Neuronal stem cell (in vitro differentiated cells): ENCODE results near the gene COX5A. TPM values are rescaled to one million over a fixed set of nuclear protein-coding genes. Genes with fewer than 3 reads are reported as not detected.

Source experiments
- DNase-seq: peaks from one replicate; pipeline ENCODE4 v3.0.0-alpha.2; 2013; ENCODE audit warnings: low spot score
- H2AFZ ChIP-seq: one replicate; pipeline ENCODE4 v1.6.1; 2013; ENCODE audit warnings: mild to moderate bottlenecking, low read length, inconsistent platforms
- H2AK5ac ChIP-seq: 2 replicates; pipeline ENCODE4 v1.6.1; 2013; ENCODE audit warnings: low read depth, mild to moderate bottlenecking, inconsistent platforms, low read length, moderate library complexity, mixed read lengths
- H2BK120ac ChIP-seq: 2 replicates; pipeline ENCODE4 v1.6.1; 2013; ENCODE audit warnings: low read depth, mild to moderate bottlenecking, inconsistent platforms, low read length, moderate library complexity, mixed read lengths
- H2BK12ac ChIP-seq: one replicate; pipeline ENCODE4 v1.6.1; 2013; ENCODE audit warnings: low read length, inconsistent platforms
- H2BK15ac ChIP-seq: 2 replicates; pipeline ENCODE4 v1.6.1; 2013; ENCODE audit warnings: mild to moderate bottlenecking, low read length, inconsistent platforms, mixed read lengths
- H2BK5ac ChIP-seq: one replicate; pipeline ENCODE4 v1.6.1; 2013; ENCODE audit warnings: inconsistent platforms, mild to moderate bottlenecking, low read length, moderate library complexity
- H3K14ac ChIP-seq: one replicate; pipeline ENCODE4 v1.6.1; 2013; ENCODE audit warnings: low read length, inconsistent platforms
- H3K18ac ChIP-seq: 2 replicates; pipeline ENCODE4 v1.6.1; 2013; ENCODE audit warnings: low read length, inconsistent platforms
- H3K23ac ChIP-seq: 2 replicates; pipeline ENCODE4 v1.6.1; 2013; ENCODE audit warnings: low read depth, mild to moderate bottlenecking, mixed read lengths, low read length, inconsistent platforms; ENCODE audit not compliant: poor library complexity
- H3K27ac ChIP-seq: replicated peaks from 3 replicates; pipeline ENCODE4 v1.5.1; 2013; ENCODE audit warnings: low read length, inconsistent platforms
- H3K27me3 ChIP-seq, 3 experiments: 2 replicates each; pipeline ENCODE4 v1.6.1; 2013; ENCODE audit warnings: low read length in 3 of 3, mild to moderate bottlenecking in 2 of 3, inconsistent platforms in 1 of 3, low read depth in 1 of 3, mixed read lengths in 1 of 3, moderate library complexity in 1 of 3; ENCODE audit not compliant: control insufficient read depth in 3 of 3, insufficient read depth in 3 of 3
- H3K36me3 ChIP-seq, 2 donors: replicated peaks in 1 of 2; 2 replicates each; pipeline ENCODE4 v1.6.1; 2013; ENCODE audit warnings: low read length in 2 of 2; ENCODE audit not compliant: control insufficient read depth in 2 of 2, insufficient read depth in 2 of 2
- H3K4ac ChIP-seq: 2 replicates; pipeline ENCODE4 v1.6.1; 2013; ENCODE audit warnings: inconsistent platforms, mild to moderate bottlenecking, low read length, moderate library complexity
- H3K4me1 ChIP-seq, 2 donors: 1 replicate in 1 of 2; 2 replicates in 1 of 2; pipeline ENCODE4 v1.6.1; 2013; ENCODE audit warnings: low read length in 2 of 2, low read depth in 1 of 2; ENCODE audit not compliant: control insufficient read depth in 2 of 2, insufficient read depth in 1 of 2
- H3K4me2 ChIP-seq: one replicate; pipeline ENCODE4 v1.6.1; 2013; ENCODE audit warnings: mild to moderate bottlenecking, low read length, inconsistent platforms; ENCODE audit not compliant: insufficient read depth, poor library complexity, severe bottlenecking
- H3K4me3 ChIP-seq, 2 donors: 2 replicates each; pipeline ENCODE4 v1.5.1; 2013; ENCODE audit warnings: low read length in 2 of 2, mild to moderate bottlenecking in 2 of 2, inconsistent platforms in 1 of 2, moderate library complexity in 1 of 2
- H3K79me1 ChIP-seq: one replicate; pipeline ENCODE4 v1.6.1; 2013; ENCODE audit warnings: low read depth, mild to moderate bottlenecking, inconsistent platforms, low read length, moderate library complexity
- H3K9ac ChIP-seq: one replicate; pipeline ENCODE4 v1.6.1; 2013; ENCODE audit warnings: mild to moderate bottlenecking, low read depth, low read length, inconsistent platforms; ENCODE audit not compliant: poor library complexity
- H3K9me3 ChIP-seq, 2 donors: replicated peaks in 1 of 2; 2 replicates each; pipeline versions ENCODE3 to v1.6.1; 2013; ENCODE audit warnings: low read length in 2 of 2, mild to moderate bottlenecking in 2 of 2, inconsistent platforms in 1 of 2, low read depth in 1 of 2, mixed read lengths in 1 of 2, moderate library complexity in 1 of 2; ENCODE audit not compliant: control insufficient read depth in 2 of 2, insufficient read depth in 1 of 2
- H4K8ac ChIP-seq: one replicate; pipeline ENCODE4 v1.6.1; 2013; ENCODE audit warnings: low read depth, mild to moderate bottlenecking, inconsistent platforms, low read length, moderate library complexity
- H4K91ac ChIP-seq: one replicate; pipeline ENCODE4 v1.6.1; 2013; ENCODE audit warnings: low read length, low read depth, mild to moderate bottlenecking, inconsistent platforms; ENCODE audit not compliant: poor library complexity
- WGBS, 2 donors: extraction: QIAGEN DNeasy Blood & Tissue Kit; methylation state at CpG; one replicate each; pipeline ENCODE4 v1.1.7; 2013; ENCODE audit warnings: missing lambda C conversion rate in 2 of 2, mixed read lengths in 1 of 2; ENCODE audit not compliant: insufficient read length in 2 of 2, insufficient replicate concordance in 1 of 2; ENCODE audit errors: extremely low coverage in 2 of 2; 5-methylcytosine and 5-hydroxymethylcytosine counted together
- small RNA-seq: library from polyadenylated mRNA; stranded (forward); fragments of <200 nt; extraction: miRNeasy Mini kit (QIAGEN cat#:217004); gene quantifications from one replicate; pipeline ENCODE3, GENCODE V24; 2013; ENCODE audit not compliant: insufficient read depth

Gene COX5A

GRCh38 chr15:74870436-74871215, 67.2 kb downstream of the COX5A start:
- no peak overlapping the region for H2AFZ ChIP-seq
- no peak overlapping the region for H3K4me3 ChIP-seq
- no peak overlapping the region for H3K23ac ChIP-seq
- H3K4me2 ChIP-seq: no peak overlapping the region
- H2AK5ac ChIP-seq: no peak overlapping the region
- no peak overlapping the region for H2BK5ac ChIP-seq
- H3K18ac ChIP-seq: no peak overlapping the region
- no peak overlapping the region for H2BK15ac ChIP-seq
- H3K79me1 ChIP-seq: peaks cover 8% of the 10 kb centered on the region
- peaks cover 7 to 36% of the 10 kb centered on the region in 2 donors for H3K36me3 ChIP-seq
- no peaks in the 10 kb centered on the region for H3K27me3 ChIP-seq
- H3K9me3 ChIP-seq: peaks cover 1 to 13% of the 10 kb centered on the region in 2 donors
- H2BK12ac ChIP-seq: no peak overlapping the region
- no peak overlapping the region for H4K91ac ChIP-seq
- H3K14ac ChIP-seq: no peak overlapping the region
- H4K8ac ChIP-seq: no peak overlapping the region
- H3K27ac ChIP-seq: no peak overlapping the region
- H3K9ac ChIP-seq: no peak overlapping the region
- DNase-seq: no peak
- WGBS, 2 donors: no CpG with 5 or more reads among the region's 6 CpGs
- no peak overlapping the region for H2BK120ac ChIP-seq
- H3K4ac ChIP-seq: no peak overlapping the region
- peaks cover 3 to 4% of the 10 kb centered on the region in 2 donors for H3K4me1 ChIP-seq

Small RNA genes lying within 50 kb of the gene (small RNA-seq; reads per million reads assigned to genes)
- not detected for gene RF00019
